GM18907 (cell line): ENCODE data around the gene NKX2-1.
"Not testable (repeated sequence)": the region's sequence is repeated elsewhere in the genome, so short reads cannot be mapped to it uniquely, and the experiment has no call there.

Source experiments
- ATAC-seq: cut with Tn5 transposase; IDR thresholded peaks from one replicate; pipeline ENCODE4 v1.9.1; 2021; ENCODE audit warnings: mild to moderate bottlenecking, moderate library complexity; ENCODE audit not compliant: unreplicated experiment

Gene NKX2-1

GRCh38 chr14:36505892-36506731, 13.9 kb downstream of the NKX2-1 start:
- no peak for ATAC-seq

GRCh38 chr14:36505181-36505815, 14.7 kb downstream of the NKX2-1 start:
- peak; percentile 64 for ATAC-seq

GRCh38 chr14:36504771-36505175, 15.3 kb downstream of the NKX2-1 start:
- no peak for ATAC-seq

- ATAC-seq = no peak
These were observed 16.0 kb downstream of the NKX2-1 start for GRCh38 chr14:36503771-36504741.

- ATAC-seq = no peak
These were observed 17.2 kb downstream of the NKX2-1 start for GRCh38 chr14:36502558-36503508.

- no peak for ATAC-seq
These were observed 21.1 kb downstream of the NKX2-1 start for GRCh38 chr14:36498938-36499337.

- no peak for ATAC-seq
These were observed 23.7 kb downstream of the NKX2-1 start for GRCh38 chr14:36496346-36496745.

GRCh38 chr14:36495666-36496065, 24.4 kb downstream of the NKX2-1 start:
- ATAC-seq = no peak

GRCh38 chr14:36493761-36494160, 26.3 kb downstream of the NKX2-1 start:
- ATAC-seq = no peak

GRCh38 chr14:36485773-36486172, 34.3 kb downstream of the NKX2-1 start:
- peak; percentile 64 for ATAC-seq

GRCh38 chr14:36479344-36479743, 40.7 kb downstream of the NKX2-1 start:
- peak; percentile 65 for ATAC-seq

- peak; percentile 78 for ATAC-seq
These were observed 41.2 kb downstream of the NKX2-1 start for GRCh38 chr14:36478782-36479181.

- no peak for ATAC-seq
These were observed 42.8 kb downstream of the NKX2-1 start for GRCh38 chr14:36477266-36477665.

GRCh38 chr14:36476061-36476460, 44.0 kb downstream of the NKX2-1 start:
- ATAC-seq = not testable (repeated sequence)

GRCh38 chr14:36474593-36474992, 45.4 kb downstream of the NKX2-1 start:
- ATAC-seq = no peak

- ATAC-seq = no peak
These were observed 48.6 kb downstream of the NKX2-1 start for GRCh38 chr14:36471431-36471830.

GRCh38 chr14:36467332-36467731, 52.7 kb downstream of the NKX2-1 start:
- ATAC-seq = no peak
